Rectal smooth muscle tissue (tissue), 1 donor: ENCODE measurements around the gene CCDC152.
"Not testable (repeated sequence)": the region's sequence is repeated elsewhere in the genome, so short reads cannot be mapped to it uniquely, and the experiment has no call there.

ENCODE experiments used
- H3K27ac ChIP-seq: one replicate; pipeline ENCODE4 v1.7.0; 2013; ENCODE audit warnings: low read depth, low read length, inconsistent platforms
- H3K27me3 ChIP-seq: one replicate; pipeline ENCODE4 v1.7.0; 2013; ENCODE audit warnings: low read length; ENCODE audit not compliant: control insufficient read depth, insufficient read depth
- H3K36me3 ChIP-seq: one replicate; pipeline ENCODE4 v1.7.0; 2013; ENCODE audit warnings: low read length; ENCODE audit not compliant: control insufficient read depth, insufficient read depth
- H3K4me1 ChIP-seq: one replicate; pipeline ENCODE4 v1.7.0; 2013; ENCODE audit warnings: low read length; ENCODE audit not compliant: control insufficient read depth, insufficient read depth
- H3K4me3 ChIP-seq: one replicate; pipeline ENCODE4 v1.7.0; 2013; ENCODE audit warnings: low read length
- H3K9ac ChIP-seq: one replicate; pipeline ENCODE4 v1.7.0; 2013; ENCODE audit warnings: low read length

The CCDC152 gene, protein sequence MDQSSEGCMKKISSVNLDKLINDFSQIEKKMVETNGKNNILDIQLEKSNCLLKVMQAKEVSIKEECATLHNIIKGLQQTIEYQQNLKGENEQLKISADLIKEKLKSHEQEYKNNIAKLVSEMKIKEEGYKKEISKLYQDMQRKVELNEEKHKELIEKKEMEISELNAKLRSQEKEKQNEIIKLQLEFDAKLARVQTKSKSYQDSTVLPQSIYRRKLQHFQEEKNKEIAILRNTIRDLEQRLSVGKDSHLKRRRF

DNA sequence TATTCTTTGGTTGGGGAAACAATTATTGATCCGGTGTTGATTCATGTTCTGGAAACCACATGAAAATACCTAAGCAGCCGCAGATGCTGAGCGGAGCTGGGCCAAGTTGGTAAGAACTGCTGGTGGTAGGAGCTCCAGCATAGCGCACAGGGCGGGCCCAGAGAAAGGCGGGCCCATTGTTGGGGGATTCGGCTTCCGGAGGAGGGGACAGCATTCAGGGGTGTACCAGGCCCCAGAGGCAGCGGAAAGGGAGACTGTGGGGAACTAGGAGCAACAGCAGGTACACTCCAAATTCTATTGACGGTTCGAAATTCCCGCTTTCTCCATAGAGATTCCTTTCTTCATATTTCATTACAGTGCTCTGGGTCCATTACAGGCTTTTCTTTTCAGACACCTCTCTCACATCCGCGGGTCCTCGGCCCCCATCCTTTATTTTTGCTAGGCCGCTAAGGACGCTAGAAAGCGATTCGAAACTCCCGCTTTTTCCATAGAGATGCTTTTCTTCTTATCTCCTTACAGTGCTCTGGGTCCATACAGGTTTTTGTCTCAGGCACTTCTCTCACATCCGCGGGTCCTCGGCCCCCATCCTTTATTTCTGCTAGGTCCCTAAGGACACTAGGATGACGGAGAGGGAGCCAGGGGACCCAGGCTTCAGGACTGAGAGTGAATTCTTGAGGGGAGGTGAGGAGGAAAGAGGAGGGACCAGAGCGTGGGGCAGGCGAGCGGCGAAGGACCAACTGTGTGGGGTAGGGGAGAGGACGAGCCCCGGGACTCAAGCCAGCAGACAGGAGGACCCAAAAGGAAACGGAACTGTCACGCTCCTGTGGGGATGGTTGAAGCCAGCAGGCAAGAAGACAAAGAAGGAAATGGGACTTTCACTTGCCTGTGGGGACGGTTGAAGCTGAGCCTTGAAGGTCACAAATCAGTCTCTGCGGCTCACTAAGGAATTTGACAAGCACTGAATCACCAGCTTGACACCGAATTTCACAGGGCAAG lies at the start of gene CCDC152:
CCDC152 (plus strand) TSS at position 213 of the 996 bp plus-strand sequence. CDS start 2,304 bp downstream, outside the sequence.
- no peaks in the 10 kb centered on the region for H3K4me1 ChIP-seq
- H3K4me3 ChIP-seq = no peak within 1 kb of the TSS
- no peaks in the 10 kb centered on the region for H3K27me3 ChIP-seq
- H3K9ac ChIP-seq = no peak within 1 kb of the TSS
- H3K27ac ChIP-seq = no peak within 1 kb of the TSS
- H3K36me3 ChIP-seq = no peaks in the 10 kb centered on the region

DNA sequence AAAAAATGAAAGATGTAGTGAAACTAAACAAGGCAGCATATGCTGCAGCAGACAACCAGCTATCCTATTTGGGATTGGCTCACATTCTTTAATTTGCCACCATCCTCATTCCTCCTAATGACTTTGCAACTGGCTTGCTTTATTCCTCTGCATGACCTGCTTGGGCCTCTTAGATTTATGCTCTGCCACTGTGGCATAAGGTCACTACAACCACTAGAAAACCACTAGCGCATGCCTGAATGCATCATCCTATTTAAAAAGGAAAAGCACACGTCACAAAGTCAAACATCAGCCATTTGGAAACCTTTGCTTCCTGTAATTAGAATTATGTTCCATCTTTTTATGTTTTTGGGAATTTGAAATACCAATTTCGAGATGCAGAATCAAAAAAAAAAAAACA lies 40.8 kb upstream of the CCDC152 start:
- no peaks in the 10 kb centered on the region for H3K36me3 ChIP-seq
- no peak overlapping the region for H3K4me3 ChIP-seq
- no peaks in the 10 kb centered on the region for H3K27me3 ChIP-seq
- no peak overlapping the region for H3K27ac ChIP-seq
- H3K4me1 ChIP-seq = no peaks in the 10 kb centered on the region
- H3K9ac ChIP-seq = no peak overlapping the region

DNA sequence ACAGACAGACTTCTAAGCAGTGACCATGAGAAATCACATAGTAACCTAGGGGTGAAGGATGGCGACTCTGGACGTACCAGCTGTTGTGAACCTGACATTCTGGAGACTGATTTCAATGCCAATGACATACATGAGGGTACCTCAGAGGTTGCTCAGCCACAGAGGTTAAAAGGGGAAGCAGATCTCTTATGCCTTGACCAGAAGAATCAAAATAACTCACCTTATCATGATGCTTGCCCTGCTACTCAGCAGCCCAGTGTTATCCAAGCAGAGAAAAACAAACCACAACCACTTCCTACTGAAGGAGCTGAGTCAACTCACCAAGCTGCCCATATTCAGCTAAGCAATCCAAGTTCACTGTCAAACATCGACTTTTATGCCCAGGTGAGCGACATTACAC lies 38.0 kb upstream of the CCDC152 start:
- no peaks in the 10 kb centered on the region for H3K4me1 ChIP-seq
- H3K9ac ChIP-seq = no peak overlapping the region
- no peaks in the 10 kb centered on the region for H3K27me3 ChIP-seq
- no peak overlapping the region for H3K27ac ChIP-seq
- H3K4me3 ChIP-seq = no peak overlapping the region
- no peaks in the 10 kb centered on the region for H3K36me3 ChIP-seq

DNA sequence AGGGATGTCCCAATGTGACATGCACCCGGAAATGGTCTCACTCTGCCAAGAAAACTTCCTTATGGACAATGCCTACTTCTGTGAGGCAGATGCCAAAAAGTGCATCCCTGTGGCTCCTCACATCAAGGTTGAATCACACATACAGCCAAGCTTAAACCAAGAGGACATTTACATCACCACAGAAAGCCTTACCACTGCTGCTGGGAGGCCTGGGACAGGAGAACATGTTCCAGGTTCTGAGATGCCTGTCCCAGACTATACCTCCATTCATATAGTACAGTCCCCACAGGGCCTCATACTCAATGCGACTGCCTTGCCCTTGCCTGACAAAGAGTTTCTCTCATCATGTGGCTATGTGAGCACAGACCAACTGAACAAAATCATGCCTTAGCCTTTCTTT lies 37.6 kb upstream of the CCDC152 start:
- H3K27ac ChIP-seq = no peak overlapping the region
- H3K9ac ChIP-seq = no peak overlapping the region
- H3K4me1 ChIP-seq = no peaks in the 10 kb centered on the region
- H3K36me3 ChIP-seq = no peaks in the 10 kb centered on the region
- no peak overlapping the region for H3K4me3 ChIP-seq
- H3K27me3 ChIP-seq = no peaks in the 10 kb centered on the region

DNA sequence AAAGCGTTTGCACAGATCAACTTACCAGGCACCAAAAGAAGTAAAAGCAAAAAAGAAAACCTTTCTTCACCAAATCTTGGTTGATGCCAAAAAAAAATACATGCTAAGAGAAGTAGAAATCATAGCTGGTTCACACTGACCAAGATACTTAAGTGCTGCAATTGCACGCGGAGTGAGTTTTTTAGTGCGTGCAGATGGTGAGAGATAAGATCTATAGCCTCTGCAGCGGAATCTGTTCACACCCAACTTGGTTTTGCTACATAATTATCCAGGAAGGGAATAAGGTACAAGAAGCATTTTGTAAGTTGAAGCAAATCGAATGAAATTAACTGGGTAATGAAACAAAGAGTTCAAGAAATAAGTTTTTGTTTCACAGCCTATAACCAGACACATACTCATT lies 36.4 kb upstream of the CCDC152 start:
- Histone ChIP-seq H3K4me1 (no peaks in the 10 kb centered on the region), H3K27me3 (no peaks in the 10 kb centered on the region), H3K9ac (no peak overlapping the region), H3K27ac (no peak overlapping the region), H3K4me3 (no peak overlapping the region), H3K36me3 (no peaks in the 10 kb centered on the region)

DNA sequence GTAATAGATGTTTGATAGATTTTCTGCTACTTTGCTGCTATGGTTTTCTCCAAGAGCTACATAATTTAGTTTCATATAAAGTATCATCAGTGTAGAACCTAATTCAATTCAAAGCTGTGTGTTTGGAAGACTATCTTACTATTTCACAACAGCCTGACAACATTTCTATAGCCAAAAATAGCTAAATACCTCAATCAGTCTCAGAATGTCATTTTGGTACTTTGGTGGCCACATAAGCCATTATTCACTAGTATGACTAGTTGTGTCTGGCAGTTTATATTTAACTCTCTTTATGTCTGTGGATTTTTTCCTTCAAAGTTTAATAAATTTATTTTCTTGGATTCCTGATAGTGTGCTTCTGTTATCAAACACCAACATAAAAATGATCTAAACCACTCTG lies 35.1 kb upstream of the CCDC152 start:
- no peak overlapping the region for H3K27ac ChIP-seq
- no peak overlapping the region for H3K4me3 ChIP-seq
- no peaks in the 10 kb centered on the region for H3K36me3 ChIP-seq
- H3K4me1 ChIP-seq = no peaks in the 10 kb centered on the region
- H3K27me3 ChIP-seq = no peaks in the 10 kb centered on the region
- no peak overlapping the region for H3K9ac ChIP-seq

DNA sequence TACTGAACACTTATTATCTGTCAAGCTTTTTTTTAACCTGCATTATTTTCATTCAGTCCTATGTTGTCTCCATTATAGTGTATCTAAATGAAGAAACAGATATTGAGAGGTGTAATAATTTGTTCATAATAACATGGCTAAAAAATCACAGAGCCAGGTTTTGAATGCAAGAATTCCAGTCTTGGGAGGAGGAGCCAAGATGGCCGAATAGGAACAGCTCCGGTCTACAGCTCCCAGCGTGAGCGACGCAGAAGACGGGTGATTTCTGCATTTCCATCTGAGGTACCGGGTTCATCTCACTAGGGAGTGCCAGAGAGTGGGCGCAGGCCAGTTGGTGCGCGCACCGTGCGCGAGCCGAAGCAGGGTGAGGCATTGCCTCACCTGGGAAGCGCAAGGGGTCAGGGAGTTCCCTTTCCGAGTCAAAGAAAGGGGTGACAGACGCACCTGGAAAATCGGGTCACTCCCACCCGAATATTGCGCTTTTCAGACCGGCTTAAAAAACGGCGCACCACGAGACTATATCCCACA lies 22.0 kb upstream of the CCDC152 start:
- not testable (repeated sequence) for H3K27ac ChIP-seq, H3K4me1 ChIP-seq, H3K4me3 ChIP-seq, H3K27me3 ChIP-seq, H3K9ac ChIP-seq, H3K36me3 ChIP-seq

DNA sequence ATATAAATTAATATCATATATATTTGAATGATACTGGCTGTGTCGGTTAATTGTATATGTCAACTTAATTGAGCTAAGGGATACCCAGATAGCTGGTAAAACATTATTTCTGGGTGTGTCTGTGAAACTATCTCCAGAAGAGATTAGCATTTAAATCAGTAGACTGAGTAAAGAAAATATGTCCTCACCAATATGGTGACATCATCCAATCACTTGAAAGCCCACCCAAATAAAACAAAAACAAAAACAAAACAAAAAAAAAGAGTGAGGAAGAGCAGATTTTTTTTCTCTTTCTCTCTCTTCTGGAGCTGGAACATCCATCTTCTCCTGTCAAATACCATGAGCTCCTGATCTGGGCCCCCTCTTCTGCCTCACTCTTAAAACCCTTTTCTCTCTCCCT lies 15.7 kb upstream of the CCDC152 start:
- Histone ChIP-seq H3K27me3 (no peaks in the 10 kb centered on the region), H3K9ac (no peak overlapping the region), H3K4me3 (no peak overlapping the region), H3K36me3 (no peaks in the 10 kb centered on the region), H3K4me1 (no peaks in the 10 kb centered on the region), H3K27ac (no peak overlapping the region)

DNA sequence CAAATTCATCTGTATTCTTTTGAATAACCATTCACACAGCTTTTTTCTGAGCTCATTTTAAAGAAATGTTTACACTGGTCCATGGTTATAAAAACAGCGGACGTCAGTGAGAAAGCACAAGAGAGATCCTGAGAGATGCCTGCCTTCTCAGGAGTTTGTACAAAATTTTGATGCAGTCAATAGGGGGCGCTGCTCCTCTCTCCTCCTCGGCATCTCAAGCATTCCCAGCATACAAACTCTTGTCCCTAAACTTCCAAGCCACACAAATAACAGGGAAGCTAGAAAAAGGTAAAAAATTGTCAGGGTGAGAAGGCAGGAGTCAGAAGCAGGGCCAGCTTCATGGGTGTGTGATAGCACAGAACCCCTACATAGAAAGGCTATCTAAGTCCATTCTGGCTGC lies 11.2 kb upstream of the CCDC152 start:
- H3K9ac ChIP-seq = no peak overlapping the region
- H3K27ac ChIP-seq = no peak overlapping the region
- no peaks in the 10 kb centered on the region for H3K4me1 ChIP-seq
- no peaks in the 10 kb centered on the region for H3K36me3 ChIP-seq
- no peaks in the 10 kb centered on the region for H3K27me3 ChIP-seq
- H3K4me3 ChIP-seq = no peak overlapping the region

DNA sequence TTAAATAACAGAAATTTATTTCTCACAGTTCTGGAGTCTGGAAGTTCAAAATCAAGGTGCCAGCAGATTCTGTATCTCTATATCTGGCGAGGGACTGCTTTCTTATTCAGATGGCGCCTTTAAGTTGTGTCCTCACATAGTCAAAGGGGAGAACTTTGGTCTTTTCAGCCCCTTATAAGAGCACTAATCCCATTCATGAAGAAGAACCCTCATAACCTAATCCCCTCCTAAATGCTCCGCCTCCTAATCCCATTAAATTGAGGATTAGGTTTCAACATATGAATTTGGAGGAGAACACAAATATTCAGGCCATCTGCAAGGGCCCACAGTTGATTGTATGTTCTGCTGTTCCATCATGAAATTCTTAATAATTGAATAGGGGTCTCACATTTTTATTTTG lies 10.8 kb upstream of the CCDC152 start:
- Histone ChIP-seq H3K9ac (no peak overlapping the region), H3K27me3 (no peaks in the 10 kb centered on the region), H3K4me1 (no peaks in the 10 kb centered on the region), H3K36me3 (no peaks in the 10 kb centered on the region), H3K27ac (no peak overlapping the region), H3K4me3 (no peak overlapping the region)

DNA sequence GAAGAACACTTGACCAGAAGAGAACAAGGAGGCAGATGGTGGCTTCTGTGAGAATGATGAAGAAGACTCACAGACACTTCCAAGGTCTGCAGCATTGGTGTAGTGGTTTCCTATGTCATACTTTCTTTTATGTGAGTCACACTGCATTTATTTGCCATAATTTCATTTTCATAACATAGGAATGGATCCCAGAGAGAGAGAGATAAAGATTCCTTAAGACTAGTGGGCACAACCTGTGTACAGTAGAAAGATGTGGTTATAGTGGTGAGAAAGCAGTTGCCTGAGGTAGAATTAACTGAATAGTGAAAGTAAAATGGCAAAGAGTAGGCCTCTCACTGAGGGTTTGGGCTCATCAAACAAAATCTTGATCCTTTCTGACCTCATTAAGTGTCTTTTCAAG lies 7.6 kb upstream of the CCDC152 start:
- H3K4me3 ChIP-seq = no peak overlapping the region
- no peaks in the 10 kb centered on the region for H3K27me3 ChIP-seq
- no peak overlapping the region for H3K9ac ChIP-seq
- H3K4me1 ChIP-seq = no peaks in the 10 kb centered on the region
- H3K27ac ChIP-seq = no peak overlapping the region
- no peaks in the 10 kb centered on the region for H3K36me3 ChIP-seq

DNA sequence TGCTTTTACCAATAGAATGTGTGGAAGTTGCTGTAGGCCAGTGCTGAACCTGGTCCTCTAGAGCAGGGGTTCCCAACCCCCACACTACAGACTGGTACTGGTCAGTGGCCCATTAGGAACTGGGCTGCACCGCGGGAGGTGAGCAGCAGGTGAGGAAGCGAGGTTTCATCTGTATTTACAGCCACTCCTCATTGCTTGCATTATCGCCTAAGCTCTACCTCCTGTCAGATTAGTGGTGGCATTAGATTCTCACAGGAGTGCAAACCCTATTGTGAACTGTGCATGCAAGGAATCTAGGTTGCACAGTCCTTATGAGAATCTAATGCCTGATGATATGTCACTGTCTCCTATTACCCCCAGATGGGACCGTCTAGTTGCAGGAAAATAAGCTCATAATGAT lies 6.1 kb upstream of the CCDC152 start:
- Histone ChIP-seq H3K27me3 (no peaks in the 10 kb centered on the region), H3K4me3 (no peak overlapping the region), H3K27ac (no peak overlapping the region), H3K4me1 (no peaks in the 10 kb centered on the region), H3K36me3 (no peaks in the 10 kb centered on the region), H3K9ac (no peak overlapping the region)
